OCI-LY1 (cell line): ENCODE measurements around the gene NUBPL.
"Not testable (repeated sequence)": the region's sequence is repeated elsewhere in the genome, so short reads cannot be mapped to it uniquely, and the experiment has no call there.

ENCODE experiments used
- H2AFZ ChIP-seq: fragments of 200-600 bp; sonication (generic), shearing (Covaris generic); 2 replicates; pipeline ENCODE4 v1.6.0; 2014; ENCODE audit warnings: antibody characterized with exemption, mild to moderate bottlenecking, low read length
- H3F3A ChIP-seq: fragments of 200-600 bp; sonication (generic), shearing (Covaris generic); 2 replicates; pipeline ENCODE4 v1.6.0; 2014; ENCODE audit warnings: mild to moderate bottlenecking, antibody characterized with exemption, low read length, moderate library complexity; ENCODE audit not compliant: insufficient read depth
- H3K27ac ChIP-seq: fragments of 200-600 bp; sonication (generic); 2 replicates; pipeline ENCODE4 v1.5.1; 2014; ENCODE audit warnings: low read length, mixed run types, mild to moderate bottlenecking, low read depth; ENCODE audit not compliant: poor library complexity, severe bottlenecking
- H3K27me3 ChIP-seq: fragments of 200-600 bp; sonication (generic); 2 replicates; pipeline ENCODE4 v1.6.0; 2014; ENCODE audit warnings: antibody characterized with exemption, mild to moderate bottlenecking, low read length, moderate library complexity; ENCODE audit not compliant: insufficient read depth
- H3K36me3 ChIP-seq: fragments of 200-600 bp; sonication (generic); 2 replicates; pipeline ENCODE4 v1.6.1; 2014; ENCODE audit warnings: mild to moderate bottlenecking, antibody characterized with exemption, low read length, moderate library complexity, mixed read lengths; ENCODE audit not compliant: insufficient read depth
- H3K4me1 ChIP-seq: fragments of 200-600 bp; sonication (generic); 2 replicates; pipeline ENCODE4 v1.5.1; 2014; ENCODE audit warnings: mild to moderate bottlenecking, low read length, moderate library complexity; ENCODE audit not compliant: insufficient read depth, severe bottlenecking
- H3K4me2 ChIP-seq: fragments of 200-600 bp; sonication (generic), shearing (Covaris generic); 2 replicates; pipeline ENCODE4 v1.6.1; 2014; ENCODE audit warnings: low read length
- H3K4me3 ChIP-seq: fragments of 200-600 bp; sonication (generic); 2 replicates; pipeline ENCODE4 v1.5.1; 2014; ENCODE audit warnings: low read length, low read depth, mild to moderate bottlenecking, mixed read lengths; ENCODE audit not compliant: poor library complexity, severe bottlenecking
- H3K79me2 ChIP-seq: fragments of 200-600 bp; shearing (Covaris generic); 2 replicates; pipeline ENCODE4 v1.6.1; 2016; ENCODE audit warnings: mixed run types, low read length, mixed read lengths; ENCODE audit not compliant: insufficient read depth
- H3K9ac ChIP-seq: fragments of 200-600 bp; sonication (generic), shearing (Covaris generic); 2 replicates; pipeline ENCODE4 v1.6.1; 2014; ENCODE audit warnings: mild to moderate bottlenecking, low read length, mixed read lengths
- H3K9me2 ChIP-seq: fragments of 200-600 bp; sonication (generic), shearing (Covaris generic); 2 replicates; pipeline ENCODE4 v1.6.1; 2014; ENCODE audit warnings: low read depth, mild to moderate bottlenecking, low read length, mixed read lengths
- H3K9me3 ChIP-seq: fragments of 200-600 bp; shearing (Covaris generic); 2 replicates; pipeline ENCODE4 v1.6.1; 2014; ENCODE audit warnings: low read length, mixed read lengths
- H4K20me1 ChIP-seq: fragments of 200-600 bp; sonication (generic), shearing (Covaris generic); 2 replicates; pipeline ENCODE4 v1.6.0; 2016; ENCODE audit warnings: mild to moderate bottlenecking, low read length; ENCODE audit not compliant: insufficient read depth
- EZH2 ChIP-seq: fragments of 200-600 bp; sonication (generic), shearing (Covaris generic); IDR thresholded peaks from 2 replicates; pipeline ENCODE4 v1.8.0; 2017; ENCODE audit warnings: borderline replicate concordance, mixed run types, mild to moderate bottlenecking, antibody characterized with exemption, low read length, moderate library complexity, mixed read lengths
- TF ChIP-seq, protein P1 (sequence below): fragments of 200-600 bp; sonication (generic), shearing (Covaris generic); IDR thresholded peaks from 2 replicates; pipeline ENCODE4 v1.5.1; 2017; ENCODE audit warnings: mild to moderate bottlenecking, antibody characterized with exemption, low read length, moderate library complexity, mixed read lengths

The NUBPL gene

DNA sequence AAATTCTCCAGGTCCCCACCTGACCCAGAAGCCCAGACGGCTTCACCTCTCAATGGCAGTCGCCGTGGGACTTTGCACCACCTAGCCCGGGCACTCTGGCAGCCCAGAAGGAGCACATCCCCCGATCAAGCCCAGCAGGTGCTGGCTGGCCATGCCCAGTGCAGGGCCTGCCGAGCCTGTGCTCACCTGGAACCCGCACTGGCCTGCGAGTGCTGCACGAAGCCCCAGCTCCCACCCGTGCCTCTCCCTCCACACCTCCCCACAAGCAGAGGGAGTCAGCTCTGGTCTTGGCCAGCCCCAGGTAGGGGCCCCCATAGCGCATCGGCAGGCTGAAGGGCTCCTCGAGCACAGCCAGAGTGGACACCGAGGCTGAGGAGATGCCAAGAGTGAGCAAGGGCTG lies 144.5 kb downstream of the NUBPL start:
- Histone ChIP-seq H3K9me3 (no peaks in the 10 kb centered on the region; the same call in 1 of the 2 replicates), H3K9me2 (no peaks in the 10 kb centered on the region), H3K4me2 (no peak overlapping the region), H2AFZ (no peak overlapping the region), H4K20me1 (no peaks in the 10 kb centered on the region), H3K9ac (no peak overlapping the region), H3K4me3 (no peak overlapping the region), H3K79me2 (no peaks in the 10 kb centered on the region), H3K27ac (no peak overlapping the region), H3K36me3 (peaks cover 3% of the 10 kb centered on the region; the same call in 1 of the 2 replicates), H3F3A (no peaks in the 10 kb centered on the region), H3K4me1 (no peaks in the 10 kb centered on the region), H3K27me3 (no peaks in the 10 kb centered on the region)
- TF ChIP-seq, protein P1, sequence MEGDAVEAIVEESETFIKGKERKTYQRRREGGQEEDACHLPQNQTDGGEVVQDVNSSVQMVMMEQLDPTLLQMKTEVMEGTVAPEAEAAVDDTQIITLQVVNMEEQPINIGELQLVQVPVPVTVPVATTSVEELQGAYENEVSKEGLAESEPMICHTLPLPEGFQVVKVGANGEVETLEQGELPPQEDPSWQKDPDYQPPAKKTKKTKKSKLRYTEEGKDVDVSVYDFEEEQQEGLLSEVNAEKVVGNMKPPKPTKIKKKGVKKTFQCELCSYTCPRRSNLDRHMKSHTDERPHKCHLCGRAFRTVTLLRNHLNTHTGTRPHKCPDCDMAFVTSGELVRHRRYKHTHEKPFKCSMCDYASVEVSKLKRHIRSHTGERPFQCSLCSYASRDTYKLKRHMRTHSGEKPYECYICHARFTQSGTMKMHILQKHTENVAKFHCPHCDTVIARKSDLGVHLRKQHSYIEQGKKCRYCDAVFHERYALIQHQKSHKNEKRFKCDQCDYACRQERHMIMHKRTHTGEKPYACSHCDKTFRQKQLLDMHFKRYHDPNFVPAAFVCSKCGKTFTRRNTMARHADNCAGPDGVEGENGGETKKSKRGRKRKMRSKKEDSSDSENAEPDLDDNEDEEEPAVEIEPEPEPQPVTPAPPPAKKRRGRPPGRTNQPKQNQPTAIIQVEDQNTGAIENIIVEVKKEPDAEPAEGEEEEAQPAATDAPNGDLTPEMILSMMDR, result no peak
- TF ChIP-seq EZH2, result no peak

DNA sequence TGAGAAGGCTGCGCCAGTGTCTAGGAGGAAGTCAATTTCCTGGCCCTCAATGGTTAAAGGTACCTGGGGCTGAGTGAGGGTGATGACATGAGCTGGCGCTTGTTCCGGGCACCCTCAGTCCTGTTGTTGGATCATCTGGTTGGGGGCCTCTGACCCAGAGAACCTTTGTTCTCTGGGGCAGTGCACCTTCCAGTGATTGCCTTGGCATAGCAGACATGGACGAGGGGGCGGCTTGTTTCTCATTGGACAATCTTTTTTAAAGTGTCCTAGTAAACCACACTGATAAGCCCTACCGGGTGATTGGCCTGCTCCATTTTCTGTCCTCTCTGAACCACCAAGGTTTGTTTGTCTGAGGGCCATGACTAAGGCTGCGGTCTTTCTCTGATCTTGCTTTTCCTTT lies 147.5 kb downstream of the NUBPL start:
- H3F3A ChIP-seq, H3K9me3 ChIP-seq, H3K36me3 ChIP-seq, H3K9ac ChIP-seq, H2AFZ ChIP-seq, H3K9me2 ChIP-seq, H3K79me2 ChIP-seq, H3K4me1 ChIP-seq, H3K27ac ChIP-seq, H3K27me3 ChIP-seq, H3K4me2 ChIP-seq, H3K4me3 ChIP-seq, H4K20me1 ChIP-seq: not testable (repeated sequence)

DNA sequence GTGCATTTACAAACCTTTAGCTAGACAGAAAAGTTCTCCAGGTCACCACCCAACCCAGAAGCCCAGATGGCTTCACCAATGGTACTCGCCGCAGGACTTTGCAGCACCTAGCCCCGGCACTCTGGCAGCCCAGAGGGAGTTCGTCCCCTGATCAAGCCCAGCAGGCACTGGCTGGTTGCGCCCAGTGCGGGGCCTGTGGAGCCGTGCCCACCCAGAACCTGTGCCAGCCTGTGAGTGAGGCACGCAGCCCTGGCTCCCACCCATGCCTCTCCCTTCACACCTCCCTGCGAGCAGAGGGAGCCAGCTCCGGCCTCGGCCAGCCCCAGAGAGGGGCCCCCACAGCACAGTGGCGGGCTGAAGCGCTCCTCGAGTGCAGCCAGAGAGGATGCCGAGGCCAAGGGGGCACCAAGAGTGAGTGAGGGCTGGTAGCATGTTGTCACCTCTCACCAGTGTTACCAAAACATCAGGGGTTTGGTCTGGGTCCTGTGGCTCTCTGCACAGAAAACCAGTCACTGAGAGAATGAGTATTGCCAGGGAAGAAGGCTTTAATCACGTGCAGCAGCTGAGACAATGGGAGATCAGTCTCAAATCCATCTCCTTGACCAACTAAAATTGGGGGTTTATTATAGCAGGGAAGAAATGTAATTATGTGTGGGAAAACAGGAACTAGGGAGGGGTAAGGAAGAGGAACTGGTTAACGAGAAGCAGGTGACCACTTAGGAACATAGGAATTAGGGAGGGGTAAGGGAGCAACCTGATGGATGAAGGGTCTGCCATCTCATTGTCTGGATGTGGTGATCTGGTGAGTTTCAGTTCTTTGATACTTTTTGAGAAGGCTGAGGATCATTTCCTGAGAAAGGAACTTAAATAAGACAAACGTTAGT lies 151.3 kb downstream of the NUBPL start:
- no peaks in the 10 kb centered on the region for H3K9me2 ChIP-seq
- TF ChIP-seq, protein P1, result no peak
- no peak for TF ChIP-seq EZH2

DNA sequence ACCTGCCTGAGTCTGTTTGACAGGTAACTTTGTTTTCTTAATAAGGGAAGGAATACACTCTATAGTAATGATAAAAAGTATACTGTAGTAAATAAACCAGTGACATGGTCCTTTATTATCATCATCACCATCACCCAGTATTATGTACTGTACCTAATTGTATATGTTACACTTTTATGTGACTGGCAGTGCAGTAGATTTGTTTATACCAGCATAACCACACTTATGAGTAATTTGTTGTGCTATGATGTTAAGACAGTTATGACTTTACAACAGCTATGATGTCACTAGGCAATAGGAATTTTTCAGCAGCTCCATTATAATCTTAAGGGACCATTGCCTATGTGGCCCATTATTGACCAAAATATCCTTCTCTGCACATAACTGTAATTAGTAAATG lies 155.0 kb downstream of the NUBPL start:
- Histone ChIP-seq H3K36me3 (no peaks in the 10 kb centered on the region), H3K4me2 (no peak overlapping the region), H4K20me1 (no peaks in the 10 kb centered on the region), H2AFZ (no peak overlapping the region), H3K4me1 (no peaks in the 10 kb centered on the region), H3K27me3 (no peaks in the 10 kb centered on the region), H3K9ac (no peak overlapping the region), H3K9me2 (no peaks in the 10 kb centered on the region), H3K79me2 (no peaks in the 10 kb centered on the region), H3K4me3 (no peak overlapping the region), H3K9me3 (no peaks in the 10 kb centered on the region), H3K27ac (no peak overlapping the region), H3F3A (no peaks in the 10 kb centered on the region)
- TF ChIP-seq, protein P1, result no peak

More for the DNA sequence above, 151.3 kb downstream of the NUBPL start:
- no peak overlapping the region for H3K4me2 ChIP-seq
- no peak overlapping the region for H3K9ac ChIP-seq
- no peak overlapping the region for H3K27ac ChIP-seq
- no peaks in the 10 kb centered on the region for H4K20me1 ChIP-seq
- no peaks in the 10 kb centered on the region for H3K9me3 ChIP-seq
- H3K36me3 ChIP-seq, result no peaks in the 10 kb centered on the region
- no peak overlapping the region for H2AFZ ChIP-seq
- no peaks in the 10 kb centered on the region for H3K79me2 ChIP-seq
- no peaks in the 10 kb centered on the region for H3F3A ChIP-seq
- H3K4me3 ChIP-seq, result no peak overlapping the region
- H3K4me1 ChIP-seq, result no peaks in the 10 kb centered on the region
- no peaks in the 10 kb centered on the region for H3K27me3 ChIP-seq
